GM12878 (cell line): ENCODE measurements around the gene CYP24A1. TPM values are rescaled to one million over a fixed set of nuclear protein-coding genes. Genes with fewer than 3 reads are reported as not detected.
A peak's percentile ranks its signal among the peaks of the same experiment; 100 is the strongest.

Experiments used
- ATAC-seq: fragments of 200-7000 bp; cut with Tn5 transposase; 3 replicates; pipeline ENCODE4 v1.9.1; 2020; ENCODE audit warnings: mild to moderate bottlenecking, moderate library complexity
- BruUV-seq: library from RNA; stranded (reverse); fragments of 400-500 nt; replicated peaks from 2 replicates; lab custom pipeline; 2021; lab: Mats Ljungman, UMichigan
- CTCF ChIA-PET: fragments of 300-600 bp; sonication (Branson Sonifier 250); formaldehyde crosslinking; extraction: SDS; loops from one replicate; lab custom pipeline; 2021; ENCODE audit warnings: inconsistent platforms; lab: Yijun Ruan, JAX
- POLR2A ChIA-PET: fragments of 350-600 bp; formaldehyde crosslinking; extraction: SDS; loops from one replicate; lab custom pipeline; 2021; ENCODE audit warnings: inconsistent platforms; lab: Charles Lee
- RAD21 ChIA-PET: fragments of 300-600 bp; sonication (Branson Sonifier 250); formaldehyde crosslinking; loops from one replicate; lab custom pipeline; 2023; ENCODE audit warnings: antibody characterized with exemption; ENCODE audit not compliant: unreplicated experiment; lab: Charles Lee
- SMC1A ChIA-PET: fragments of 300-600 bp; sonication (Branson Sonifier 250); formaldehyde crosslinking; loops from one replicate; lab custom pipeline; 2023; ENCODE audit not compliant: unreplicated experiment, uncharacterized antibody; lab: Charles Lee
- DNase-seq: peaks from one replicate; pipeline ENCODE4 v3.0.0-alpha.2; 2011; ENCODE audit warnings: low read depth, low spot score
- FAIRE-seq: peaks from 3 replicates; lab custom pipeline; 2011; peaks lifted over from hg19 to GRCh38; lab: Jason Lieb, UNC
- H2AFZ ChIP-seq: 2 replicates; pipeline ENCODE4 v1.6.0; 2011; ENCODE audit warnings: low read depth, low read length, control low read depth; ENCODE audit not compliant: control insufficient read depth
- H3K27ac ChIP-seq: 2 replicates; pipeline ENCODE4 v1.5.1; 2011; ENCODE audit warnings: control low read depth; ENCODE audit not compliant: control insufficient read depth, insufficient read depth
- H3K27me3 ChIP-seq, 2 experiments: replicated peaks in 1 of 2; 2 replicates each; pipeline versions ENCODE4 v1.6.0 to v1.6.1; 2011; ENCODE audit warnings: low read length in 1 of 2; ENCODE audit not compliant: control insufficient read depth in 2 of 2, insufficient read depth in 2 of 2
- H3K36me3 ChIP-seq, 2 experiments: 2 replicates each; pipeline ENCODE4 v1.5.1; 2011; ENCODE audit warnings: low read length in 1 of 2; ENCODE audit not compliant: control insufficient read depth in 2 of 2, insufficient read depth in 2 of 2
- H3K4me1 ChIP-seq: 2 replicates; pipeline ENCODE4 v1.6.1; 2011; ENCODE audit warnings: mild to moderate bottlenecking, low read length, moderate library complexity, mixed read lengths; ENCODE audit not compliant: control insufficient read depth, insufficient read depth
- H3K4me2 ChIP-seq: 2 replicates; pipeline ENCODE4 v1.6.0; 2011; ENCODE audit warnings: control low read depth; ENCODE audit not compliant: control insufficient read depth, insufficient read depth
- H3K4me3 ChIP-seq: fragments of 200-600 bp; sonication (generic); 2 replicates; pipeline ENCODE4 v1.5.1; 2016
- H3K79me2 ChIP-seq: 2 replicates; pipeline ENCODE4 v1.6.0; 2011; ENCODE audit warnings: low read length; ENCODE audit not compliant: control insufficient read depth, insufficient read depth
- H3K9ac ChIP-seq: 2 replicates; pipeline ENCODE4 v1.8.0; 2011; ENCODE audit warnings: low read length, control low read depth, mixed read lengths; ENCODE audit not compliant: control insufficient read depth, insufficient read depth
- H3K9me3 ChIP-seq: replicated peaks from 3 replicates; pipeline ENCODE4 v1.5.1; 2011; ENCODE audit warnings: mild to moderate bottlenecking, low read length; ENCODE audit not compliant: control insufficient read depth, insufficient read depth
- H4K20me1 ChIP-seq: 2 replicates; pipeline ENCODE4 v1.6.0; 2011; ENCODE audit not compliant: control insufficient read depth, insufficient read depth
- CREB1 ChIP-seq: IDR thresholded peaks from 2 replicates; pipeline ENCODE4 v1.6.1; 2012; ENCODE audit warnings: low read depth, mild to moderate bottlenecking, inconsistent platforms
- ETV6 ChIP-seq, 2 experiments: fragments of 450-650 bp in 1 of 2; IDR thresholded peaks in 1 of 2; conservative IDR thresholded peaks in 1 of 2; 2 replicates each; pipeline ENCODE4 v1.6.1; 2014; ENCODE audit warnings: antibody characterized with exemption in 1 of 2, borderline replicate concordance in 1 of 2, low read depth in 1 of 2, mild to moderate bottlenecking in 1 of 2, moderate library complexity in 1 of 2
- FOS ChIP-seq: IDR thresholded peaks from 3 replicates; pipeline ENCODE4 v1.6.1; 2011; ENCODE audit warnings: borderline replicate concordance; ENCODE audit not compliant: insufficient read length; ENCODE audit errors: extremely low read depth
- HSF1 ChIP-seq: fragments of 150-350 bp; IDR thresholded peaks from 2 replicates; pipeline ENCODE4 v1.6.1; 2014; ENCODE audit warnings: mild to moderate bottlenecking, low read depth, low read length
- MTA3 ChIP-seq: IDR thresholded peaks from 2 replicates; pipeline ENCODE4 v1.6.1; 2012; ENCODE audit warnings: low read length, inconsistent platforms, borderline replicate concordance
- NFXL1 ChIP-seq: fragments of 450-650 bp; IDR thresholded peaks from 2 replicates; pipeline ENCODE4 v1.6.1; 2017; ENCODE audit warnings: antibody characterized with exemption, mild to moderate bottlenecking, borderline replicate concordance
- WRNIP1 ChIP-seq: IDR thresholded peaks from 2 replicates; pipeline ENCODE4 v1.6.1; 2011; ENCODE audit warnings: low read depth, low read length, improper control_type of control experiment, borderline replicate concordance
- YY1 ChIP-seq: IDR thresholded peaks from 2 replicates; pipeline ENCODE4 v1.6.1; 2011; ENCODE audit warnings: low read depth, mild to moderate bottlenecking, low read length
- ZBED1 ChIP-seq: IDR thresholded peaks from 2 replicates; pipeline ENCODE4 v1.6.1; 2016; ENCODE audit warnings: borderline replicate concordance
- WGBS: methylation state at CpG from one replicate; pipeline ENCODE4 v1.1.6; 2016; ENCODE audit warnings: low lambda C conversion rate; ENCODE audit not compliant: insufficient replicate concordance, insufficient coverage; ENCODE audit errors: missing lambda C conversion rate; 5-methylcytosine and 5-hydroxymethylcytosine counted together
- in situ Hi-C: fragments of 300-500 bp; cut with MboI; formaldehyde crosslinking; loops from 9 replicates; pipeline ENCODE4 v1.14.3; 2018; ENCODE audit warnings: mixed read lengths
- intact Hi-C: fragments of 100-400 bp; cut with micrococcal nuclease; formaldehyde crosslinking; loops from one replicate; pipeline ENCODE4 v1.14.2; 2022; ENCODE audit not compliant: unreplicated experiment
- polyA plus RNA-seq, 11 experiments: library from polyadenylated mRNA; depleted of rRNA in 4 of 11; unstranded in 6 of 11; stranded (reverse) in 5 of 11; fragments of >200 nt; fragmentation: Nextera tagmentation in 4 of 11; fragmentation: Illumina TruSeq in 1 of 11; extraction: Ambion mirVana in 4 of 11; extraction: Trizol in 1 of 11; gene quantifications; 1 replicate in 1 of 11; 2 replicates in 10 of 11; pipeline versions ENCODE4 v1.2.1 to v1.2.3, GENCODE V29; 2011 to 2016; ENCODE audit warnings: inconsistent platforms in 2 of 11, missing spikeins in 2 of 11, low read depth in 1 of 11
- total RNA-seq, 4 experiments: library from RNA; depleted of rRNA in 3 of 4; stranded (reverse); fragments of >200 nt in 3 of 4; fragmentation: Illumina TruSeq in 1 of 4; extraction: Trizol in 1 of 4; gene quantifications; 2 replicates each; pipeline versions ENCODE4 v1.2.1 to v1.2.3, GENCODE V29; 2013 to 2021

The CYP24A1 gene
- total and polyA plus RNA-seq, 10 of the 15 experiments (the other 5 are each of a cell fraction or from before 2014, with no cell fraction given): 0.69 TPM; not detected in 9

- Histone ChIP-seq H3K79me2 (no peaks in the 10 kb centered on the region), H3K9me3 (no peaks in the 10 kb centered on the region; the same call in 2 of the 3 replicates), H3K9ac (no peak overlapping the region), H3K4me3 (no peak overlapping the region), H3K4me2 (no peak overlapping the region), H3K27me3 (no peaks in the 10 kb centered on the region), H3K36me3 (no peaks in the 10 kb centered on the region), H2AFZ (no peak overlapping the region), H4K20me1 (no peaks in the 10 kb centered on the region), H3K4me1 (no peaks in the 10 kb centered on the region), H3K27ac (no peak overlapping the region)
- ChIA-PET RAD21 (no interaction called here), SMC1A (no interaction called here), POLR2A (no interaction called here), CTCF (interaction anchor here (1.6 kb wide), 2 partner anchors 92 to 100 kb away, joined by 5 to 6 read pairs; partner anchors contain the start of gene PFDN4)
- no peak for ATAC-seq
- DNase-seq: no peak
- intact Hi-C loops: no loop called here
- BruUV-seq: no TSS peak
- in situ Hi-C loops: no loop called here
- no peak for TF ChIP-seq FOS
- TF ChIP-seq YY1: no peak
- TF ChIP-seq ETV6 (conservative IDR thresholded peaks at IDR 0.05 in 1 of 2, IDR thresholded peaks at IDR 0.05 in 1 of 2; ENCODE audit: borderline replicate concordance in 1 of 2, low read depth in 1 of 2): peak in 1 of 2 experiments; percentile 96; a peak in 2 of 4 replicates
- peak; percentile 43; the same call in 1 of the 2 replicates for TF ChIP-seq NFXL1
- no peak for FAIRE-seq
Observed at GRCh38 chr20:54108326-54108642, 65.5 kb downstream of the CYP24A1 start.

- BruUV-seq: no TSS peak
- Histone ChIP-seq H4K20me1 (no peaks in the 10 kb centered on the region), H3K4me2 (no peak overlapping the region), H3K79me2 (no peaks in the 10 kb centered on the region)
- 55% methylated on average over 7 of the region's 7 CpGs for WGBS
- SMC1A ChIA-PET: interaction anchor here (1.7 to 4.9 kb wide), 2 partner anchors 13 to 44 kb away, joined by 3 to 32 read pairs; no protein-coding TSS in a partner anchor
- FAIRE-seq (no peak), ATAC-seq (no peak)
- no peak for TF ChIP-seq HSF1
- no peak for TF ChIP-seq MTA3
- TF ChIP-seq CREB1: no peak
- TF ChIP-seq WRNIP1: no peak
- no peak for TF ChIP-seq ZBED1
- TF ChIP-seq, all 136 proteins: peak for 0
- Histone ChIP-seq H3K9me3 (no peaks in the 10 kb centered on the region; the same call in 2 of the 3 replicates), H3K9ac (no peak overlapping the region), H3K36me3 (no peaks in the 10 kb centered on the region), H2AFZ (no peak overlapping the region), H3K4me3 (no peak overlapping the region), H3K4me1 (no peaks in the 10 kb centered on the region), H3K27me3 (no peaks in the 10 kb centered on the region), H3K27ac (no peak overlapping the region)
- POLR2A ChIA-PET: interaction anchor here (0.5 kb wide), 1 partner anchor 15 kb away, joined by 3 read pairs; no protein-coding TSS in a partner anchor
- intact Hi-C loops: no loop called here
- in situ Hi-C loops: no loop called here
- CTCF ChIA-PET: interaction anchor here (0.6 to 7.5 kb wide), 7 partner anchors 14 to 1358 kb away, joined by 3 to 124 read pairs (median 12); partner anchors contain the start of gene PFDN4
- RAD21 ChIA-PET: no interaction called here
- DNase-seq: no peak
Observed at GRCh38 chr20:54107600-54108325, 66.0 kb downstream of the CYP24A1 start.
